ENCODE results near the gene TRPC6.
"Not testable (repeated sequence)": the region's sequence is repeated elsewhere in the genome, so short reads cannot be mapped to it uniquely, and the experiment has no call there.

Gene TRPC6

DNA sequence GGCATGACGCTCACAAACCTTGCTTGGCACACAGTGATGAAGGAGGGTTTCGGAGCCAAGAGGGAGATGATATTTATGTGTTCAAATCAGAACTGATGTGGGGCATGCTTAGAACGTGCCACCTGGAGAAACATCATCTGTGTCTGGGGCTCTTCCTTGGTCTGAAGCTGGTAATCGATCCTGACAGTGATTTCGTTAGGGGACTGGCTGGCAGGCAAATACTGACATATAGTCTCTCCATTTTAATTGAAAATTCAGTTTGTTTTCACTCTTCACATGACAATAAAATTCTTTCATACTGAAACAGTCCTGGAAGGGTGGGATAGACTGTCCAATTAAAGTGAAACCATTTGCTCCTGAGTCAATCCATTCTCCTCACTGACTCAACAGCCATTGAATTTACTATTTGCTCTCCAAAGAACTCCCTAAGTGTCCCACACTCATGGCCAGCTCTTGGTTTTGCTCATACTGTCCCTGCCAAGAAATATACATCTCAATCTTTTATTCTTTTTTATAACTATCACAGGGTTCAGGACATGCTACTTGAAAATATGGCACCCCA, 134.8 kb downstream of the TRPC6 start:
- no peak for DNase-seq (ENCODE audit: low read depth)

- DNase-seq (ENCODE audit: low read depth): no peak
Observed at GRCh38 chr11:101446726-101447125, 137.1 kb downstream of the TRPC6 start.

GRCh38 chr11:101446238-101446637, 137.6 kb downstream of the TRPC6 start:
- DNase-seq (ENCODE audit: low read depth): no peak

DNA sequence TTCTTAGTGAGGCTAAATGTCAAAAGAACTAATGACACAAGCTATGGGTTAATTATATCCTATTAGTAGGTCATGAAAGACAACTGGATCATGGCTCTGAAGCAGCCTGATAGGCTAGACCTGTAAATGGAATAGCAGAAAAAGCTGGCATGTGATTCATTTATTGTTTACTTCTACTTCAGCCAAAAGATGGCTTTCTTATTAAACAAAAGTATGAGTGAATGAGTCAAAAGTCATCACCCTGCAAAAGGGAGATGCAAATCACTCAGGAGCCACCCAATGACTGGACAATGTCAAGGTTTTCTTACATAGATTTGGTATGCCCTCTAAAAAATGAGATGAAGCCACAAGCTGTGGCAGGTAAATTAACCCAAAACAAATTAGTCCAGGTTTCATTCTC, 138.0 kb downstream of the TRPC6 start:
- DNase-seq (ENCODE audit: low read depth): no peak

GRCh38 chr11:101444851-101445250, 139.0 kb downstream of the TRPC6 start:
- no peak for DNase-seq (ENCODE audit: low read depth)

DNA sequence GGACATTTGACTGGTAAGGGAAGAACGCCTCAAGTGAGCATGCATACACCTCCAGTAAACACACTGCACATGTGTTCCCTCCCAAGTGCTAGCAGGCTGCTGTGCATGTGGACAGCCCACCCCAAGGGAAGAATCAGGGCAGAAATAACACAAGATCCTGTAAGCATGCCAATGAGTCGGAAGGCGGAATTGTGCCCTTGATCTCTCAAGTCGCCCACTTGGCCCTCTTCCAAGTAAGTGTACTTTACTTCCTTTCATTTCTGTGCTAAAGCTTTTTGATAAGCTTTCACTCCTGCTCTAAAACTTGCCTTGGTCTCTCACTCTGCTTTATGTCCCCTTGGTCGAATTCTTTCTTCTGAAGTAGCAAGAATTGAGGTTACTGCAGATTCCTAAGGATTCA, 139.6 kb downstream of the TRPC6 start:
- no peak for DNase-seq (ENCODE audit: low read depth)

DNA sequence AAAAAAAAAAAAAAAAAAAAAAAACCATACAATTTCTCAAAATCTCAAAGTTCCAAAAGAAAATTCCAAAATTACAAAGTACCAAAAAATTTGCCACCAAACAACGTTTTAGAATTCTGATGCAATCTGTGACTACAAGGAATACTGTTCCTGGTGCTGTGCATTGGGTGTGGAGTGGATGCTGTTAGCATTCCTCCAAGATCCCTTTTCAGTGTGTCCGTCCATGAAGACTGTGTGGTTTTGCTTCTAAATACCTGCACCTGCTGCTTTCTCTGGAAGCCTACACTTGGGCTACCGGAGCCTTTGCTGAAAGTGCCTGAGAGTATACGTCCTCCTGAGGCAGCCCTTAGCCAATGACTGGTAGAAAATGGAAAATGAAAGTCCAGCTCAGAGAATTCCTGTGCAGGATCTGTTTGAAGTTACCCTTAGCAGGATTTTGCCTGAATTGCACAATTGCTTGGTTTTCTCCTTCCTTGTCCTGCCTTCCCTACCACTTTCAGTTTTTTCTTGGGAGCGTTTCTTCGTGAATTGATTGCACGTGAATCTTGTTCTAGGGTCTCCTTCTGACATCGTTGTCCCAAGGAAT, 140.8 kb downstream of the TRPC6 start:
- no peak for DNase-seq (ENCODE audit: low read depth)

- DNase-seq (ENCODE audit: low read depth): no peak
Observed at GRCh38 chr11:101442171-101442570, 141.6 kb downstream of the TRPC6 start.

- DNase-seq (ENCODE audit: low read depth): no peak
Observed at GRCh38 chr11:101441747-101442146, 142.1 kb downstream of the TRPC6 start.

DNA sequence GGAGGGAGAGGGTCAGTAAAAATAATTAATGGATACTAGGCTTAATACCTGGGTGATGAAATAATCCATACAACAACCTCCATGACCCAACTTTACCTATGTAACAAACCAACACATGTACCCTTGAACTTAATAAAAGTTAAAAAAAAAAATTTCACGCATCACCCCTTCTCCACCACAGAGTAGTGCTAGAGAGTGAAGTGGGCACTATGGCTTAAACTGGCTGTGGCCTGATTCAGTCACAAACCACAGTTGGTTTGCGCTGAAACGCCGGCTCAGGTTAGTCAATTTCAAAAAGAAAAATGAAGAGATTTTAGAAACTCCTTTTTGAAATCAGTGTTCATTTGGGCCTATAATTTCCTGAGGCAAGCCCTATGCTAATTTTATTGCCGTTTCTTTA, 144.3 kb downstream of the TRPC6 start:
- no peak for DNase-seq (ENCODE audit: low read depth)

DNA sequence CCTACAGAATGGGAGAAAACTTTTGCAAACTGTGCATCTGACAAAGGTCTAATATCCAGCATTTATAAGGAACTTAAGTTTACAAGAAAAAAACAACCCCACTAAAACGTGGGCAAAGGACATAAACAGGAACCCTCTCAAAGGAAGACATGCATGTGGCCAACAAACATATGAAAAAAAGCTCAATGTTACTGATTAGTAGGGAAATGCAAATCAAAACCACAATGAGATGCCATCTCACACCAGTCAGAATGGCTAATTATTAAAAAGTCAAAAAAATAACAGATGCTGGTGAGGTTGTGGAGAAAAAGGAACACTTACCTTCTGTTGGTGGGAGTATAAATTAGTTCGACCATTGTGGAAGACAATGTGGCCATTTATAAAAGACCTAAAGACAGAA, 145.1 kb downstream of the TRPC6 start:
- DNase-seq (ENCODE audit: low read depth): not testable (repeated sequence)

- no peak for DNase-seq (ENCODE audit: low read depth)
Observed at GRCh38 chr11:101438126-101438525, 145.7 kb downstream of the TRPC6 start.

DNA sequence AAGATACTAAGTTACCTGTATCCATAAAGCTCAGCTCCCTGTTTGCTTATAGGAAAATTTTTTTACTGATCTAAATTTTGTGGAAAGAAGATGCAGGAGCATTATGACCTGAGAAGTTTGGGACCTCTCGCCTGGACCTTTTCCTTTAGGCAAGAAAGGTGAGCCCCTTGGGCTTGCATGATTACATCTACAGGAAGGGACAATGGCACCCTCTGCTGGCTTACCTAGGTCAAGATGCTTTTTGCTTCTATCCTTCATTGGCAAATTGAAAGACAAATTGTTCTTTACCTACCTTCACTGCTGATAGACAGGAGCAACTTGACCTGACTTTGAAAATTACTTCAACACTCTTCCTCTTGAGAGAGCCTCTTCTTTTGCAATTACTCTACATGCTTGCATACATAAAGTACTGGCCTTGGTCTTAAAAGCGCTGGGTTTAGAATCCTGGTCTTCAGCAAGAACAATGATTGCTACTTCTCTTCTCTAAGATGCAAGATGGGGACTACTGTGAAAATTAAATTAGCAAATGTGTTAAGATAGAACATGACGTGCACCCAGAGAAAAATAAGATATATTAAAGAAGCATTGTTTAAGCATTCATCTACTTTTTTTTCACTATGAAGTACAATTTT, 147.2 kb downstream of the TRPC6 start:
- no peak for DNase-seq (ENCODE audit: low read depth)

GRCh38 chr11:101435408-101435973, 148.3 kb downstream of the TRPC6 start:
- DNase-seq (ENCODE audit: low read depth): no peak

DNA sequence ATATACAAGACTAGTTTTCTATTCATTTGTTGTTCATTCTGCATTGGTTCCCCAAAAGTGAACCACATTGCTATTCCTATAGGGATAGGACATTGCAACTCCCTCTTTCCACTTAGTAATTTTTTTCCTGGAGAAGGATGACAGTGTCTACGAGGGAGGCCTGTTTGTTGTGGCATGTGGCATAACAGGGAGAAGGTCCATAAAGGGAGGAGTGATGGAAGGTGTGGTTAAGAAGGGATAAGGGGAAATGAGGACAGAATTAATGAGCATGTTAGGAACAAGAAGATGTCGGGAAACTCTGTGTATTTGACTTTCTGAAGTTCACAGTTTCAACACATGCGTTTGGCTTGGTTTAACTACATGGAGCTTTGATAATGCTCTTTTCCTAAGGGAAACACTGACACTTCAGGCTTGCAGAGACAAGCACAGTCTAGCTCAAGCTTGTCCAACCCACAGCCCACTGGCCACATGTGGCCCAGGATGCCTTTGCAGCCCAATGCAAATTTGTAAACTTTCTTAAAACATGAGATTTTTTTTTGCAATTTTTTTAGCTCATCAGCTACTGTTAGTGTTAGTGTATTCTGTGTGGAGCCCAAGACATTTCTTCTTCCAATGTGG, 149.7 kb downstream of the TRPC6 start:
- no peak for DNase-seq (ENCODE audit: low read depth)

DNA sequence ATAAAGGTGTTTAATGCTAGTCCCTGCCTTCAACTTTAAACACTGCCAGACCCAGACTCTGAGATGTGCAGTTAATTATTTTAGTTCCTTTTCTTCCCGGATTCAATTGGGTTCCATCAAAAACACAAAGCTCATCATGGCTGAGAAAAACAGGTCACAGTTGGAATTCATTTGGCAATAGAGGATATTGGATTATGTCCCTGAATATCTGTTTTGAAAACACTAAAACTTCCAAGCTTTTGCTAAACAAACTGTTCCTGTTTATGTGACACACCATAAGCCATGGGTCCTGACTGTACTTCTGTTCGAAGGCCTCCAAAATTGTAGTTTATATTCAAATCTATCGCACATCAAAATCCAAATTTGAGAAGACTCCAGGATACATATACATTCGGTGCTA, 150.7 kb downstream of the TRPC6 start:
- no peak for DNase-seq (ENCODE audit: low read depth)

DNA sequence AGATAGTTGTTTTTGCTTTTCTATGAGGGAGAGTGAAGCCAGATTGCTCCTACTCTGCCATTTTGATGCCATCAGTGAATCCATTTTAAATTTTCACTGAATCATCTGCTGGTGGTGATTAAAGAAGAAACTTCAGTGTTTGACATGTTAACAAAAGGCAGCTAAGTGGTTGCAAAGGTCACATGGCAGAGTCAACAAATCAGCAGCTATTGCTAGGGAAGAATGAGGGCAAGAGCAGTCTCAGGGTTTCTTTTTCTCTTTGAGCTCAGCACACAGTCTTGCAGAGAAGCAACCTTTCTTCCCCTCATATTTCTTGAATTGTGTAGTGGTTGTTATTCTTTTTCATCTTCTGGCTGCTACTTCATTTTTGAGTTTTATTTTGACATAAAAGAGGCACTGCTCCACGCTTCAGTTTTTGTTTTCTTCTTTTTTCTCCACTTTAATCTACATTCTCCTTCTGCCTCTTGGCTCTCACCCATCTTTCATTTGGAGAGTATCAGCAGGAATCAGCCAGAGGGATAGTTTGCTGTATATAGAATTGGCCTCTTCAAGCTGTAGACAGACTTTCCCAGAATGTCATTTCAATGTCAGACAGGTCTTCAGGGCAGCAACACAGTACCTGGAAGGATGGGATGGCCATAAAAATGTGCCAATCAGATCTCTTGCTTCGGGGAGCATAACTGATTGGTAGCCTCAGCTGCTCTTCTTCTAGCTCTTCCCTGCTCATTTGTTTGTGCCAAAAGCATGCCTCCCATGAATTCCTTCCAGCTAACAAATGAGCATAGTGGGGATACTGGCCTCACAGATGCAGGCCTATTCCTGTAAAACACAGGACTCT, 153.9 kb downstream of the TRPC6 start:
- DNase-seq (ENCODE audit: low read depth): no peak

DNA sequence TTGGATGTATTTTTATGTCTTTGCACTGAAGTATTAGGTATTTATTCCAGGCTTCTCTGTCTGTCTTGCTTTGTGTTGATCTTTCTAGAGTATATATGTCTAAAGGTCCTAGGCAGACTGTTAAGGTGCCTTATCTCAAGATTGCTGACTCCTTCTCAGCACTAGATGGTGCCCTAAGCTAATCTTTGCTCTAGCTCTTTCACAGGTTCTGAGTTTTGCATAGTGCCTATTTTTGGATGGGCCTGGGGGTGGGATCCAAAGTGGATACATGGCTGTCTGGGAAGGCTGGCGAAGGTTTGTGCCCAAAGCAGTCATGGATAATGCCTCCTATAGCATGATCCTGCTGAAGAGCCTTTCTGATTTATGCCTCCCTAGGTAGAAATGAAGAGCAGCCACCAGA, 154.9 kb downstream of the TRPC6 start:
- DNase-seq (ENCODE audit: low read depth): no peak

DNA sequence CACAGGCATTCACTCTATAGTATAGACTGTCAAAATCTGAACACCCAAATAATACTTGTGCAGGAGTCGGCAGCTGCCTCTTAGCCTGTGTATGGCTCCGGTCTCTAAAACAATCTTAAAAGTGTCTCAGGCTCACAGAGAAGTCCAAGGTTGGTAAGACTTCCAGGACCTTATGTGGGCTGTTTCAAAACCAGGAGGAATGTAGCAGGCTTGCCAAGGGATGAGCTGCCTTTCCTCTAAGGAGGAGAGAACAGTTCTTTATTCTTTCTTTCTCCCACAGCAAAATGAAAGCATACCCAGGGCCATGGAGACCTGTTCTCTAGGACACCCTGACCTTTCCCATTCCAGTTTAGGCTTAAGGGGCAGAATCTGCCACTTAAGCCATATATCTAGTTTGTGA, 176.5 kb downstream of the TRPC6 start:
- no peak for DNase-seq (ENCODE audit: low read depth)

All from stimulated activated CD8-positive, alpha-beta memory T cell treated with anti-CD3 and anti-CD28 coated beads, Interleukin-12 subunit alpha, Interleukin-12 subunit beta, amount 100 ng/mL, for 1 hour (primary cell).